Lung (tissue), 12 donors: ENCODE data around the gene MRPL37. TPM values are rescaled to one million over a fixed set of nuclear protein-coding genes. Genes with fewer than 3 reads are reported as not detected.
"Not testable (repeated sequence)": the region's sequence is repeated elsewhere in the genome, so short reads cannot be mapped to it uniquely, and the experiment has no call there.

ENCODE experiments used
- ATAC-seq: fragments of 200-7000 bp; cut with Tn5 transposase; one replicate; pipeline ENCODE4 v1.9.1; 2020; ENCODE audit warnings: moderate number of reproducible peaks; ENCODE audit not compliant: insufficient read depth, low FRiP score
- DNase-seq, 3 donors: peaks; one replicate each; pipeline ENCODE4 v3.0.0-alpha.2; 2013 to 2017
- H3K27ac ChIP-seq, 2 donors: one replicate each; pipeline ENCODE4 v1.5.1; 2013; ENCODE audit warnings: mild to moderate bottlenecking in 2 of 2, moderate library complexity in 2 of 2, control low read depth in 1 of 2, inconsistent platforms in 1 of 2, low read depth in 1 of 2, low read length in 1 of 2
- H3K27me3 ChIP-seq, 3 donors: one replicate each; pipeline ENCODE4 v1.5.1; 2013; ENCODE audit warnings: low read length in 2 of 3; ENCODE audit not compliant: control insufficient read depth in 3 of 3, insufficient read depth in 3 of 3
- H3K36me3 ChIP-seq, 4 donors: one replicate each; pipeline ENCODE4 v1.5.1; 2013; ENCODE audit warnings: low read length in 4 of 4, mild to moderate bottlenecking in 1 of 4, moderate library complexity in 1 of 4; ENCODE audit not compliant: control insufficient read depth in 4 of 4, insufficient read depth in 4 of 4
- H3K4me1 ChIP-seq, 5 donors: one replicate each; pipeline ENCODE4 v1.5.1; 2013; ENCODE audit warnings: low read length in 5 of 5, mild to moderate bottlenecking in 2 of 5, moderate library complexity in 1 of 5; ENCODE audit not compliant: control insufficient read depth in 5 of 5, insufficient read depth in 5 of 5
- H3K4me3 ChIP-seq: one replicate; pipeline ENCODE4 v1.5.1; 2013; ENCODE audit warnings: mild to moderate bottlenecking, control low read depth, moderate library complexity
- H3K9ac ChIP-seq, 2 donors: one replicate each; pipeline ENCODE4 v1.5.1; 2013; ENCODE audit warnings: low read length in 2 of 2, control low read depth in 1 of 2; ENCODE audit not compliant: insufficient read depth in 1 of 2
- H3K9me3 ChIP-seq, 4 donors: one replicate each; pipeline ENCODE4 v1.5.1; 2013; ENCODE audit warnings: low read length in 3 of 4, mild to moderate bottlenecking in 1 of 4, moderate library complexity in 1 of 4; ENCODE audit not compliant: control insufficient read depth in 4 of 4, insufficient read depth in 3 of 4
- WGBS, 2 donors: extraction: QIAGEN DNeasy Blood & Tissue Kit; methylation state at CpG; one replicate each; pipeline ENCODE4 v1.1.7; 2013; 5-methylcytosine and 5-hydroxymethylcytosine counted together
- polyA plus RNA-seq, 2 donors: library from polyadenylated mRNA; stranded (reverse); fragments of 200-250 nt; gene quantifications; one replicate each; pipeline ENCODE4 v1.2.1, GENCODE V29; 2013
- total RNA-seq, 2 donors: library from RNA; depleted of rRNA in 1 of 2; stranded (reverse); fragments of >200 nt in 1 of 2; gene quantifications; one replicate each; pipeline ENCODE4 v1.2.1, GENCODE V29; 2014 to 2021
- TF ChIP-seq, protein P1 (sequence below): IDR thresholded peaks from 2 replicates; pipeline ENCODE4 v1.5.1; 2012; ENCODE audit warnings: mild to moderate bottlenecking; ENCODE audit errors: control extremely low read depth, extremely low read depth
- donor health status: control.
- donor health status: control.
- donor health status: Bipolar disorder and iron deficiency.
- donor health status: healthy.
- donor health status: DM: yes; HTN: yes; CAD: no.

Gene MRPL37
- total and polyA plus RNA-seq, 4 donors, result 23.9 to 68.5 (median 39.7) TPM

GRCh38 chr1:54204199-54204598, 4.2 kb downstream of the MRPL37 start:
- DNase-seq (no peak), ATAC-seq (no peak)
- Histone ChIP-seq H3K4me1 (peaks cover 0 to 16% (median 3%) of the 10 kb centered on the region in 5 donors), H3K27me3 (no peaks in the 10 kb centered on the region), H3K27ac (no peak overlapping the region), H3K9ac (no peak overlapping the region), H3K9me3 (no peaks in the 10 kb centered on the region), H3K36me3 (peaks cover 24 to 30% (median 27%) of the 10 kb centered on the region in 4 donors), H3K4me3 (no peak overlapping the region)
- 77 to 85% methylated on average over 7 of the region's 7 CpGs for WGBS, 2 donors
- TF ChIP-seq, protein P1, sequence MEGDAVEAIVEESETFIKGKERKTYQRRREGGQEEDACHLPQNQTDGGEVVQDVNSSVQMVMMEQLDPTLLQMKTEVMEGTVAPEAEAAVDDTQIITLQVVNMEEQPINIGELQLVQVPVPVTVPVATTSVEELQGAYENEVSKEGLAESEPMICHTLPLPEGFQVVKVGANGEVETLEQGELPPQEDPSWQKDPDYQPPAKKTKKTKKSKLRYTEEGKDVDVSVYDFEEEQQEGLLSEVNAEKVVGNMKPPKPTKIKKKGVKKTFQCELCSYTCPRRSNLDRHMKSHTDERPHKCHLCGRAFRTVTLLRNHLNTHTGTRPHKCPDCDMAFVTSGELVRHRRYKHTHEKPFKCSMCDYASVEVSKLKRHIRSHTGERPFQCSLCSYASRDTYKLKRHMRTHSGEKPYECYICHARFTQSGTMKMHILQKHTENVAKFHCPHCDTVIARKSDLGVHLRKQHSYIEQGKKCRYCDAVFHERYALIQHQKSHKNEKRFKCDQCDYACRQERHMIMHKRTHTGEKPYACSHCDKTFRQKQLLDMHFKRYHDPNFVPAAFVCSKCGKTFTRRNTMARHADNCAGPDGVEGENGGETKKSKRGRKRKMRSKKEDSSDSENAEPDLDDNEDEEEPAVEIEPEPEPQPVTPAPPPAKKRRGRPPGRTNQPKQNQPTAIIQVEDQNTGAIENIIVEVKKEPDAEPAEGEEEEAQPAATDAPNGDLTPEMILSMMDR, result no peak

DNA sequence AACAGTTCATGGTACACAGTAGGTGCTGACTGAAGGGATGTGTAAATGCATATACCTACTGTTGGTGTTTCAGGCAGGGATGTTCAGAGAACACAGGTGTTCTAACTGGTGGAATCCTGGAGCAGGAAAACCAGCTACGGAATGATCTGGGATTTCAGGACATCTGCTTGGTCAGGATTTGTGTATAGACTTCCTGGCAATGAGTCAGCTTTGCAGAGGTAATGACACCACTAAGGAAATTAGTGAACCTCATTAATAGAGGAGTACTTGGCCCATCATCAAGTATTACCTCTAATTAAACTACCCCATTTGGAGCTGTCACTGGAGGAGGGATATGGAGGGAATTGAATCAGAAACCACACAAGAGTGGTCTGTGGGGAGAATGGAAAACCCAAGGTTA, 7.3 kb downstream of the MRPL37 start:
- H3K9me3 ChIP-seq, result peaks cover 0 to 1% (median 0%) of the 10 kb centered on the region in 4 donors
- no peak overlapping the region for H3K27ac ChIP-seq
- no peaks in the 10 kb centered on the region for H3K27me3 ChIP-seq
- H3K4me3 ChIP-seq, result no peak overlapping the region
- DNase-seq (no peak), ATAC-seq (no peak)
- no peaks in the 10 kb centered on the region for H3K4me1 ChIP-seq
- peaks cover 39 to 49% (median 47%) of the 10 kb centered on the region in 4 donors for H3K36me3 ChIP-seq
- 80 to 81% methylated on average over 1 of the region's 1 CpG for WGBS, 2 donors
- no peak overlapping the region for H3K9ac ChIP-seq
- TF ChIP-seq, protein P1, result no peak

- not testable (repeated sequence) for H3K27me3 ChIP-seq, H3K4me3 ChIP-seq, H3K4me1 ChIP-seq, H3K27ac ChIP-seq, H3K9me3 ChIP-seq, H3K9ac ChIP-seq, ATAC-seq, DNase-seq
- H3K36me3 ChIP-seq, result peaks cover 43 to 54% (median 50%) of the 10 kb centered on the region in 4 donors
- 67 to 86% methylated on average over 4 of the region's 4 CpGs for WGBS, 2 donors
These were observed 7.9 kb downstream of the MRPL37 start for GRCh38 chr1:54207896-54208295.

DNA sequence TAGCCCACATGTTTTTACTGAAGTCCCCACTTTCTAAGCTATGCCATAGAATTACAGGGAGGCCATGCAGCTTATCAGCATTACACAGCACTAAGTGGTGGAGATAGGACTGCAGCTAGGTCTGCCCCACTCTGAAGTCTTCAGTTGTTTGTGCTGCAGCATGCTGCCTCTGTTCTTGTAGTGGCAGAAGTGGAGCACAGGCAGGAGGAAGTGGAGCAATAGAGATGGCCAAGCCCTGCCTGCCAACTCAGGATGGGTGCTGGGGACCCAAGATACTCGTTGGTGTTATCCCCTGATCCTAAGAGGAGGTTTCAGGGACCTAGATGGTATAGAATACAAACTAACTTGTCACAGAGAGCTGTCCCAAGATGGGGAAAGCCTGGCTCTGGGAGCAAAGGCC, 12.9 kb downstream of the MRPL37 start:
- no peak for ATAC-seq
- 15 to 67% methylated on average over 1 of the region's 1 CpG for whole genome bisulfite sequencing, 2 donors

More for the DNA sequence above, 12.9 kb downstream of the MRPL37 start:
- peaks cover 0 to 1% (median 0%) of the 10 kb centered on the region in 4 donors for H3K9me3 ChIP-seq
- no peak overlapping the region for H3K27ac ChIP-seq
- H3K9ac ChIP-seq, result no peak overlapping the region
- H3K36me3 ChIP-seq, result peaks cover 59 to 72% (median 65%) of the 10 kb centered on the region in 4 donors
- no peaks in the 10 kb centered on the region for H3K4me1 ChIP-seq
- TF ChIP-seq, protein P1, result no peak
- DNase-seq, result no peak
- H3K27me3 ChIP-seq, result no peaks in the 10 kb centered on the region
- H3K4me3 ChIP-seq, result no peak overlapping the region
